ENCODE measurements around the gene PPFIA1. TPM values are rescaled to one million over a fixed set of nuclear protein-coding genes. Genes with fewer than 3 reads are reported as not detected.
"Not testable (repeated sequence)": the region's sequence is repeated elsewhere in the genome, so short reads cannot be mapped to it uniquely, and the experiment has no call there.

The PPFIA1 gene
- total and polyA plus RNA-seq, 2 of the 8 experiments (the other 6 are each of a cell fraction or from before 2014, with no cell fraction given), result 44.3 to 73.5 TPM

DNA sequence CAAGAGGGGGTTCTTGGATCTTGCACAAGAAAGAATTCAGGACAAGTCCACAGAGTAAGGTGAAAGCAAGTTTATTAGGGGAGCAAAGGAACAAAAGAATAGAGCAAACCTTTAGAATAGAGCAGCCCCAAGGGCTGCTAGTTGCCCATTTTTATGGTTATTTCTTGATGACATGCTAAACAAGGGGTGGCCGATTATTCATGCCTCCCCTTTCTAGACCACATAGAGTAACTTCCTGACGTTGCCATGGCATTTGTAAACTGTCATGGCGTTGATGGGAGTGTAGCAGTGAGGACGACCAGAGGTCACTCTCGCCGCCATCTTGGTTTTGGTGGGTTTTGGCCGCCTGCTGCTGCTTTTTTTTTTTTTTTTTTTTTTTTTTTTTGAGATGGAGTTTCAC is 120.4 kb downstream of the PPFIA1 start:
- TF ChIP-seq YY1 (IDR thresholded peaks at IDR 0.05; ENCODE audit: low read depth, low read length), result peak; percentile 88
- H3K23ac ChIP-seq (ENCODE audit: insufficient read length); H2BK12ac ChIP-seq (ENCODE audit: low read depth, low read length); H3K27ac ChIP-seq (ENCODE audit: low read depth, low read length); H3K9me3 ChIP-seq (ENCODE audit: insufficient read depth in 2 of 2, low read depth in 1 of 2, low read length in 1 of 2); H3K23me2 ChIP-seq (ENCODE audit: low read depth, low read length); FAIRE-seq; H2BK120ac ChIP-seq (replicated peaks; ENCODE audit: low read depth, low read length); H2BK5ac ChIP-seq (ENCODE audit: low read depth, low read length); H4K8ac ChIP-seq (ENCODE audit: extremely low read depth, insufficient read depth, low read length); H2AK5ac ChIP-seq (ENCODE audit: low read depth, low read length); H2AFZ ChIP-seq (ENCODE audit: low read length); H2BK20ac ChIP-seq (ENCODE audit: low read length); H2BK15ac ChIP-seq (ENCODE audit: low read length); POLR2A ChIA-PET (ENCODE audit: partially characterized antibody); H4K5ac ChIP-seq (ENCODE audit: insufficient read length, low read depth, low read length); DNase-seq (ENCODE audit: low read depth in 1 of 2, low spot score in 2 of 2); H3K18ac ChIP-seq (ENCODE audit: extremely low read depth, low read length); H3K79me1 ChIP-seq (ENCODE audit: low read depth, low read length); H3K14ac ChIP-seq (ENCODE audit: insufficient read length); H3K9ac ChIP-seq (replicated peaks in 1 of 4; ENCODE audit: extremely low read depth in 1 of 4, low read depth in 3 of 4, low read length in 3 of 4); H3K56ac ChIP-seq (replicated peaks; ENCODE audit: insufficient read length, low read depth, low read length); H3K27me3 ChIP-seq (replicated peaks in 1 of 4; ENCODE audit: control insufficient read depth in 3 of 4, extremely low read depth in 1 of 4, insufficient read depth in 3 of 4, low read length in 3 of 4); H3K4ac ChIP-seq (replicated peaks; ENCODE audit: insufficient read length, low read depth, low read length): not testable (repeated sequence)
- H3K4me1 ChIP-seq (replicated peaks in 1 of 4; ENCODE audit: control insufficient read depth in 3 of 4, insufficient read depth in 4 of 4, low read length in 3 of 4), result peaks cover 5 to 17% (median 9%) of the 10 kb centered on the region in 4 experiments; a peak in 6 of 7 replicates
- 0 out of 4 replicates have a peak overlapping the region, but pooled peaks of 1 of the 2 experiments have one; percentile 3 for H3K4me2 ChIP-seq (ENCODE audit: insufficient read depth in 1 of 2, low read depth in 2 of 2, low read length in 2 of 2)
- CTCF ChIA-PET (ENCODE audit: partially characterized antibody), result interaction anchor here (2.1 kb wide), 1 partner anchor 14 kb away, joined by 5 read pairs; no protein-coding TSS in a partner anchor
- peak overlapping the region; percentile 2 for H4K91ac ChIP-seq (replicated peaks; ENCODE audit: insufficient read length, low read length)
- peaks cover 0 to 12% (median 3%) of the 10 kb centered on the region in 4 experiments; a peak in 3 of 8 replicates for H3K36me3 ChIP-seq (ENCODE audit: control insufficient read depth in 2 of 4, insufficient read depth in 4 of 4, low read length in 3 of 4)
- whole genome bisulfite sequencing, 2 experiments (ENCODE audit: extremely low coverage in 1 of 2, insufficient coverage in 1 of 2, insufficient read length in 1 of 2, insufficient replicate concordance in 2 of 2, low coverage in 1 of 2, low lambda C conversion rate in 2 of 2, missing lambda C conversion rate in 1 of 2), result 86% methylated on average over 6 of the region's 7 CpGs; no CpG with 5 or more reads in 1 of the 2 experiments
- H4K20me1 ChIP-seq (replicated peaks in 1 of 2; ENCODE audit: control insufficient read depth in 1 of 2, insufficient read depth in 2 of 2, low read length in 2 of 2), result peaks cover 3 to 11% of the 10 kb centered on the region in 2 experiments
- H3K4me3 ChIP-seq (ENCODE audit: extremely low read depth in 1 of 4, insufficient read depth in 2 of 4, low read depth in 3 of 4, low read length in 4 of 4), result peak overlapping the region in 1 of 4 experiments; percentile 12; a peak in 1 of 8 replicates
- peaks cover 0 to 17% of the 10 kb centered on the region in 2 experiments; a peak in 2 of 4 replicates for H3K79me2 ChIP-seq (ENCODE audit: control insufficient read depth in 1 of 2, insufficient read depth in 2 of 2, low read length in 2 of 2)

All from H1 (cell line).